B cell (primary cell): ENCODE results near the gene TGFBR2. TPM values are rescaled to one million over a fixed set of nuclear protein-coding genes. Genes with fewer than 3 reads are reported as not detected.

Source experiments
- ATAC-seq: fragments of 200-7000 bp; cut with Tn5 transposase; one replicate; pipeline ENCODE4 v1.10.0; 2021; ENCODE audit warnings: low read depth, mild to moderate bottlenecking, moderate number of reproducible peaks, moderate library complexity
- CTCF ChIA-PET: fragments of 350-600 bp; sonication (Branson Sonifier 250); formaldehyde crosslinking; loops from one replicate; lab custom pipeline; 2021; ENCODE audit warnings: antibody characterized with exemption, inconsistent platforms; lab: Charles Lee
- POLR2A ChIA-PET: fragments of 350-600 bp; sonication (Branson Sonifier 250); formaldehyde crosslinking; loops from one replicate; lab custom pipeline; 2021; ENCODE audit warnings: antibody characterized with exemption; lab: Charles Lee
- DNase-seq: peaks from one replicate; pipeline ENCODE4 v3.0.0; 2013
- H2AFZ ChIP-seq: 2 replicates; pipeline ENCODE4 v1.6.1; 2012; ENCODE audit warnings: mild to moderate bottlenecking, low read depth, low read length; ENCODE audit not compliant: insufficient read depth, poor library complexity, severe bottlenecking
- H3K27ac ChIP-seq, 2 donors: 1 replicate in 1 of 2; 2 replicates in 1 of 2; pipeline ENCODE4 v1.5.1; 2012 to 2013; ENCODE audit warnings: low read length in 2 of 2, mild to moderate bottlenecking in 2 of 2, moderate library complexity in 1 of 2
- H3K27me3 ChIP-seq, 4 experiments: fragments of 200-600 bp in 1 of 4; sonication (generic) in 1 of 4; replicated peaks in 1 of 4; 1 replicate in 2 of 4; 2 replicates in 2 of 4; pipeline versions ENCODE4 v1.6.1 to v1.7.0; 2013 to 2016; ENCODE audit warnings: low read length in 3 of 4, mild to moderate bottlenecking in 2 of 4, mixed read lengths in 1 of 4, moderate library complexity in 1 of 4; ENCODE audit not compliant: insufficient read depth in 4 of 4, control insufficient read depth in 3 of 4; ENCODE audit errors: control extremely low read depth in 1 of 4
- H3K36me3 ChIP-seq, 2 experiments: replicated peaks in 1 of 2; 1 replicate in 1 of 2; 2 replicates in 1 of 2; pipeline versions ENCODE4 v1.6.1 to v1.7.1; 2013; ENCODE audit warnings: low read length in 1 of 2; ENCODE audit not compliant: insufficient read depth in 2 of 2, control insufficient read depth in 1 of 2; ENCODE audit errors: control extremely low read depth in 1 of 2, extremely low read depth in 1 of 2
- H3K4me1 ChIP-seq, 2 donors: fragments of 200-600 bp in 1 of 2; sonication (generic) in 1 of 2; 1 replicate in 1 of 2; 2 replicates in 1 of 2; pipeline versions ENCODE4 v1.5.1 to v1.6.1; 2013 to 2017; ENCODE audit warnings: low read length in 2 of 2; ENCODE audit not compliant: control insufficient read depth in 2 of 2, insufficient read depth in 2 of 2
- H3K4me2 ChIP-seq: replicated peaks from 2 replicates; pipeline ENCODE3; 2012; ENCODE audit warnings: mild to moderate bottlenecking, low read depth, low read length; ENCODE audit not compliant: poor library complexity, severe bottlenecking
- H3K4me3 ChIP-seq, 5 experiments: fragments of 200-600 bp in 1 of 5; sonication (generic) in 1 of 5; 1 replicate in 3 of 5; 2 replicates in 2 of 5; pipeline versions ENCODE4 v1.5.1 to v1.7.0; 2011 to 2016; ENCODE audit warnings: low read length in 4 of 5, mild to moderate bottlenecking in 4 of 5, low read depth in 2 of 5, control low read depth in 1 of 5, moderate library complexity in 1 of 5; ENCODE audit not compliant: insufficient read depth in 1 of 5; ENCODE audit errors: control extremely low read depth in 1 of 5, extremely low read depth in 1 of 5
- H3K79me2 ChIP-seq: fragments of 200-600 bp; sonication (generic); one replicate; pipeline ENCODE4 v1.6.0; 2016; ENCODE audit warnings: low read length; ENCODE audit not compliant: control insufficient read depth, insufficient read depth
- H3K9ac ChIP-seq: fragments of 200-600 bp; sonication (generic); 2 replicates; pipeline ENCODE4 v1.6.1; 2017; ENCODE audit warnings: mild to moderate bottlenecking, low read length, moderate library complexity
- H3K9me3 ChIP-seq, 3 donors: one replicate each; pipeline versions ENCODE4 v1.6.1 to v1.7.1; 2013; ENCODE audit warnings: low read length in 2 of 3; ENCODE audit not compliant: control insufficient read depth in 2 of 3, insufficient read depth in 1 of 3; ENCODE audit errors: control extremely low read depth in 1 of 3
- H4K20me1 ChIP-seq: 2 replicates; pipeline ENCODE4 v1.6.0; 2012; ENCODE audit warnings: mild to moderate bottlenecking, low read length; ENCODE audit not compliant: insufficient read depth, control insufficient read depth, poor library complexity, severe bottlenecking
- H3K27ac Mint-ChIP-seq: one replicate; pipeline ENCODE4 v1.8.0; 2021; ENCODE audit warnings: mixed read lengths
- H3K27me3 Mint-ChIP-seq: one replicate; pipeline ENCODE4 v1.8.0; 2021; ENCODE audit warnings: mixed read lengths
- H3K4me1 Mint-ChIP-seq: one replicate; pipeline ENCODE4 v1.8.0; 2021; ENCODE audit warnings: mixed read lengths
- H3K4me3 Mint-ChIP-seq: one replicate; pipeline ENCODE4 v1.8.0; 2021; ENCODE audit warnings: mixed read lengths
- H3K9me3 Mint-ChIP-seq: one replicate; pipeline ENCODE4 v1.8.0; 2022; ENCODE audit warnings: mixed read lengths; ENCODE audit not compliant: insufficient read depth
- CTCF ChIP-seq: fragments of 200-600 bp; IDR thresholded peaks from one replicate; pipeline ENCODE4 v1.8.0; 2022; ENCODE audit warnings: antibody characterized with exemption, mild to moderate bottlenecking
- EZH2 ChIP-seq: IDR thresholded peaks from 2 replicates; pipeline ENCODE4 v1.6.1; 2012; ENCODE audit warnings: borderline replicate concordance, low read depth, mild to moderate bottlenecking, moderate library complexity, low read length; ENCODE audit not compliant: insufficient read depth, poor library complexity, severe bottlenecking
- WGBS: methylation state at CpG from one replicate; pipeline ENCODE4 v1.1.5; 2013; ENCODE audit warnings: missing lambda C conversion rate; ENCODE audit not compliant: insufficient coverage; 5-methylcytosine and 5-hydroxymethylcytosine counted together
- intact Hi-C: fragments of 100-400 bp; cut with micrococcal nuclease; formaldehyde crosslinking; loops from one replicate; pipeline ENCODE4 v1.10.0; 2022
- polyA plus RNA-seq: library from polyadenylated mRNA; depleted of rRNA; stranded (reverse); fragments of >200 nt; gene quantifications from 2 replicates; pipeline ENCODE4 v1.2.3, GENCODE V29; 2012
- total RNA-seq, 2 donors: library from RNA; stranded (reverse); fragments of 120-200 nt in 1 of 2; gene quantifications; 1 replicate in 1 of 2; 2 replicates in 1 of 2; pipeline versions ENCODE4 v1.2.3 to v1.2.4, GENCODE V29; 2013 to 2022

The TGFBR2 gene
- total and polyA plus RNA-seq, 2 donors (not counting 1 experiment from before 2014, with no cell fraction given), result 68.7 to 189 TPM

- H3K36me3 ChIP-seq, result peaks cover 0 to 7% of the 10 kb centered on the region in 2 experiments
- H3K27ac ChIP-seq, result peak overlapping the region; percentile 8 to 79
- no peak for TF ChIP-seq EZH2
- no peak for TF ChIP-seq CTCF
- intact Hi-C loops, result loop anchor here (1.0 kb wide), 1 partner anchor 9 kb away; no protein-coding TSS in a partner anchor
- no peaks in the 10 kb centered on the region for H3K27me3 Mint-ChIP-seq
- H3K4me2 ChIP-seq, result peak overlapping the region; percentile 90
- DNase-seq (peak; percentile 29), ATAC-seq (no peak)
- H3K79me2 ChIP-seq, result peaks cover 99% of the 10 kb centered on the region
- peaks cover 35% of the 10 kb centered on the region for H4K20me1 ChIP-seq
- ChIA-PET CTCF (interaction anchor here (0.9 to 2.1 kb wide), 7 partner anchors 16 to 415 kb away, joined by 3 to 10 read pairs (median 5); no protein-coding TSS in a partner anchor), POLR2A (interaction anchor here (0.6 to 0.7 kb wide), 2 partner anchors 18 to 69 kb away, joined by 3 to 7 read pairs; no protein-coding TSS in a partner anchor)
- H2AFZ ChIP-seq, result peak overlapping the region; percentile 18
- peak overlapping the region; percentile 98 for H3K9ac ChIP-seq
- peak overlapping the region in 3 of 5 experiments; percentile 21 to 98 (median 23) for H3K4me3 ChIP-seq
- no peaks in the 10 kb centered on the region for H3K9me3 Mint-ChIP-seq
- no peaks in the 10 kb centered on the region for H3K9me3 ChIP-seq
- H3K27me3 ChIP-seq, result no peaks in the 10 kb centered on the region
- peaks cover 80 to 88% of the 10 kb centered on the region in 2 donors for H3K4me1 ChIP-seq
- peaks cover 86% of the 10 kb centered on the region for H3K4me1 Mint-ChIP-seq
- peak overlapping the region; percentile 50 for H3K27ac Mint-ChIP-seq
- no CpG with 5 or more reads among the region's 3 CpGs for WGBS
- H3K4me3 Mint-ChIP-seq, result peak overlapping the region; percentile 92
Observed at GRCh38 chr3:30612437-30613132, 6.2 kb downstream of the TGFBR2 start.
